ENCODE data around the gene HNRNPM.

Gene HNRNPM

DNA sequence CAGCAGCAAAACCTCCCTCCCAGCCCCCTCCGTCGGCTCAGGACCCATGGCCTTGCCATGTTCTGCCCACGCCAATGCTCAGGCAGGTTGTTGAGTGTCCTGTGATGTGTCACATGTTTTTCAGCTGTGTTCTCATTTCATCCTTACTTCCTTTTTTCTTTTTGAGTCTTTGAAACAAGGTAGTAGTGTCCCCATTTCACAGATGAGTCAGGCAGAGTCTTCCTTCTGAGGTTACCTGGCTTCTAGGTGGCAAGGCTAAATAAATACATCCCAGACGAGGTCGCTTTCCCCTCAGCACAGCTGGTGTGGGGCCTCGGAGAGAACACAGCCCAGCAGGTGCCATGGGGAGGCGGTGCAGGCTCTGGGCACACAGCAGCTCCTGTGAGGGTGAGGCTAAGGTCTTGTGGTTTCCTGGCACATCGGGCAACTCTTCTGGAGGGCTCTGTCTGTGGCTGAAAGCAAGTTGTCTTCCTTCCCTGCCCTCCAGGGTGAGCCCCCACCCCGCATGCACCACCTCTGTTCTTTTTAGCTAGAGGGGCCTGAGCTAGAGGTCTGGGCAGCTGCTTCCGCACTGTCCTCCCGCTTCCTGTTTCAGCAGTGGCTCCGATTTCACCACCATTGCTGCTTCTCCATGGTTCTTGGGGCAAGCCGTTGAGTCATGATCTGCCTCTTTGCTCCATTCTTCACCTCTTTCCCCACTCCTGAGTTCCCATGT lies 42.5 kb downstream of the HNRNPM start:
- peak; percentile 70 for DNase-seq

DNA sequence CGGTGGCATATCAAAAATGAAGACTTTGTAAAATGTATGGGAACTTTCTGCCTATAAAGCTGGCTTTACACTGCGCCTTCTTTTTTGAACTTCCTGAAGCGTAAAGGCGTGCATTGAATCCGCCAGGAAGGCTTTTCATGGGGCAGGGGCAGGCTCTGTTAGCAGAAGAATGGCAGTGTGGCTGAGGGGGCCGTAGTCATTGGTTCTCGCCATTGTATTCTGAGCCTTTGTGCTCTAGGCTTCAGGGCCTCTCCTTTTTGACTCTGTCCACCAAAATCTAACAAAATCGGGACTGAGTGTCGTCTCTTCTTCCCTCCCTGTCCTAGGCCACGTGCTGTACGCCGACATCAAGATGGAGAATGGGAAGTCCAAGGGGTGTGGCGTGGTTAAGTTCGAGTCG lies 43.6 kb downstream of the HNRNPM start:
- no peak for DNase-seq

DNA sequence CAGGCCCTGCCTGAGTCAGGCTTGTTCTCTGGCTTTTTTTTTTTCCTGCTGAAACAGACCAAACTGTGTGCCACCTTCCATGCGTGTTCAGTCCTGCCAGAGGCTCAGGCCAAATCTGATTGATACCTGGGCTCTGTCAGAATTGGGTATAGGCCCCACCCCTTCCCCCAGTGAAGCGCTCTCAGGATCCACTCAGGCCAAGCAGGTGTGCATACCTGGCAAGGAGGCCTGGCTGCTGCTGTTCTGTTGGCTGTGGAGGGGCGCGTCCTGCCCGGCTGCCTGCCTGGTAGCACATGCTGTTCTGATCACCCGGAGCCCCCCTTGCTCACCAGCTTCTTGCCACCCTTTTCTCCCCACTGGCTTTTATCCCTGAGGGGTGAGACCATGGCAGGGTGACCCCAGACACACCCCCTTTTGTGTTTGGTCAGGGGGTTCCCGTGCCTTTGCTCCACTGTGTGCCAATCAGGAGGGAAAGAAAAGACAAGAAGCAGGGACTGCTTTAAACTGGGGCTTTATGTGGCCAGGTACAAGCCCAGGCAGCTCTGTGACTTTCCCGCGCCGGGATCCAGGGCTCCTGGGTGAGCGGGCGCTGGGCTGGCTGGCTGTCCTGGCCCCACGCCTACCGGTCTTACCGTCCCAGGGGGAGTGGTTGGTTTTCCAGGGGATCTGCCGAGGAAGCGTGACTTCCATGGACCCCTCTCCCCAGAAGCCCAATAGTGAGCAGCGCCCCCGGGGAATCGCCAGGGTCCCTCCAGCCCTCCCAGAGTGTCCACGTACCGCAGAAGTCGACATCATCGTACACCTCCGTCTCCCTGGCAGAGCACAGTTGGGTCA lies 45.0 kb downstream of the HNRNPM start:
- DNase-seq, result no peak

DNA sequence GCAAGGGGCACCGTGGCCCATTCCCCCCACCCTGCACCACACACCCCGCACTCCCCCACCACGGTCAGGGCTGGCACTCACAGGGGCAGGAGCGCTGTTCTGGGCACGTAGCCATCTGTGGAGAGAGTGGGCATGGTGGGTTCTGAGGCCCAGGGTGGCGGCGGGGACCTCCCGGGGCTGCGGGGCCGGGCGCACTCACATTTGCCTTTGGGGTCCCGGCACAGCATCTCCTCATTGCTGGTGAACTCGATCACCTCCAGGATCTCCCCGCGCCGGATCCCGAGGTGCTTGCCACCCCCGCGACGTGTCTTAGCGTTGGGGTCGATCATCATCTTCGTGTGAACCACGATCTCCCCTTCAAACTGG lies 45.6 kb downstream of the HNRNPM start:
- DNase-seq, result no peak

DNA sequence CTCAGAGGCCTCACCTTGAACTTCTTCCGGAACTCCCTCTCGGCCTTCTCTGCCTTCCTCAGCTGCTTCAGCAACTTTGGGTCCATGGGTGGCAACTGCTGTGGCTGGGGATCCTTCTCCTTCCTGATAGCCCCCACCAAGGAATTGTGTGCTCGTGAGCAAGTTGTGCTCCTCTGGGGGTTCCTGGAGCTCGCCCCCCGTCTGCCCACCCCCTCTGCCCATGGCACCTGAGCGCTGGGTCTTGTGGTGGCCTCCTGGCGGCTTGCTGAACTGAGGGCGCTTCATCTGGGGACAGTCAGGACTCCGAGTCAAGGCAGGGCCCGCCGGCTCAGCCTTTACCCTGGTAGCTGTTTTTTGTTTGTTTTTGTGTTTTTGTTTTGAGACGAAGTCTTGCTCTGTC lies 46.1 kb downstream of the HNRNPM start:
- DNase-seq, result no peak

DNA sequence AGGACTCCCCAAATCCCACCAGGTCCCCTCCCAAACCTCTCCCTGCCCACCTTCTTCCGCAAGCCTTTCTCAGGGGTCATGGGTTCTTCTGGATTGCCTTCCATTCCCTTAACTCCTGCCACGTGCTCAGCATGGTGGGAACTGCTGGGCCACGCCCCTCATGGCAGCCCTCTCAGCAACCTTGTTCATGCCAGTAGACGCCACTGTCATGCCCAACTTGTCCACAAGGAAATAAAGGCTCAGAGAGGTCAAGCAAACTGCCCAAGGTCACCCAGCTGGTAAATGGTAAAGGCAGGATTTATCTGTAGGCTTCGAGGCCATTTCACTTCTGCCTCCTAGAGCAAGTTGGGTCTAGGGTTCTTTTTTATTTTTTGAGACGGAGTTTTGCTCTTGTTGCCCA lies 46.8 kb downstream of the HNRNPM start:
- DNase-seq, result no peak

DNA sequence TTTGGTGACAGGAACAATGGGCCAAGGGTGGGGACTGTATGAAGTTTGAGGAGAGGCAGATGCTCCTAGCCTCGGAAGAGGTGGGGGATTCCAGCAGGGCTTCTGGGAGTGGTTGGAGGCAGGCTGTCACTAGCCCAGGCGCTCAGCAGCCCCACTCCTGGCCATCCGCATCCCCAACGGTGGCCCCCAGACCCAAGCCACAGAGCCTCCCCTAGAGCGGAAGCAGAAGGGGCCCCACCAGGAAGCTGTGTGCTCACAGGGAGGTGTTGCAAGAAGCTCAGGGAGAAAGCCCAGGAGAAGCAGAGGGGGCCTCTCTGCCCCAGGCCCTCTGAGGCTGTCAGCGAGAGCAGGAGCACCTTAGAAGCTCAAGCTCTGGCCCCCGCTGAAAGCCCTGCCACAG lies 49.4 kb downstream of the HNRNPM start:
- DNase-seq, result no peak

DNA sequence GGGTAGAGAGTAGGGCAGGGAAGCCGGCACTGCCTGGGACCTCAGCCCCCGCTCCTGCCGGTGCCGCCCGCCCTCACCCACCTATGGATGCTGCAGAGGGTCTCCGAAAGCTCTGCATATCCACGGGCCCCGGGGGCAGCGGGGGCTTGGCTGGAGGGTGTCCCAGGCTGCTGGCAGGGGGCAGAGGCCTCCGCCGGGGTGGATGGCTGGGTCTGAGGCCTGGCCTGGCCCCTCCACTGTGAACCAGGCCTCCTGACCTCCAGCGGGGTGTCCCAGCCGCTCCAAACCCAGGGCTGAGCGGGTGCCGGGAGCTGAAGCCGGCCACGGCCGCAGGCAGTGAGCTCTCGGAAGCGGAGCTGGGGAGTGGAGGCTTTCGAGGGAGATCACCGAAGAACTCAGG lies 53.5 kb downstream of the HNRNPM start:
- no peak for DNase-seq

DNA sequence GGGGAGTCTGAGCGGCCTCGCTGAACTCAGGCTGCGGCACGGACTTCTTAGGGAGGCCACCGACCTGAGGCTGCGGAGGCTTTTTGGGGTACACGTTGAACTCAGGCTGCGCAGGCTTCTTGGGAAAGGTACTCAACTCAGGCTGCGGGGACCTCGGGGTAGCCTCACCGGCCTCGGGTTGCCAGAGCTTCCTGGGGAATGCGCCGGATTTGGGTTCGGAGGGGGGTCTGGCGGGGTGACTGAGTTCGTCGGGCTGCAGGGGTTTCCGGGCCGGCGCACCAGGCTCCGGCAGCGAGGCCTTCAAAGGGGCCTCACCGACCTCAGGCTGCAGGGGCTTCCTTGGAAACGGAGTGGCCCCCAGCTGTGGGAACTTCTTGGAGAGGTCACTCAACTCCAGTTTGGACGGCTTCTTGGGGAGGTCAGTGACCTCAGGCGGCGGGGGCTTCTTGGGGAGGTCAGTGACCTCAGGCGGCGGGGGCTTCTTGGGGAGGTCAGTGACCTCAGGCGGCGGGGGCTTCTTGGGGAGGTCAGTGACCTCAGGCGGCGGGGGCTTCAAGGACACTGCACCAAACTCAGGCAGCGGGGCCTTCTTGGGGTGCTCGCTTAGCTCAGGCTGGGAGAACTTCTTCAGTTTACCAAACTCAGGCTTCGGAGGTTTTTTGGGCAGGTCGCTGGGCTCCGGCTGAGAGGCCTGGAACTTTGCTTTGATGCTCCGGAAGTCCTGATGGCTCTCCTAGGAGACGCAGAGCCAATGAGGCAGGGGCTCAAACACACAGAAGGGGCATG lies 54.5 kb downstream of the HNRNPM start:
- no peak for DNase-seq

DNA sequence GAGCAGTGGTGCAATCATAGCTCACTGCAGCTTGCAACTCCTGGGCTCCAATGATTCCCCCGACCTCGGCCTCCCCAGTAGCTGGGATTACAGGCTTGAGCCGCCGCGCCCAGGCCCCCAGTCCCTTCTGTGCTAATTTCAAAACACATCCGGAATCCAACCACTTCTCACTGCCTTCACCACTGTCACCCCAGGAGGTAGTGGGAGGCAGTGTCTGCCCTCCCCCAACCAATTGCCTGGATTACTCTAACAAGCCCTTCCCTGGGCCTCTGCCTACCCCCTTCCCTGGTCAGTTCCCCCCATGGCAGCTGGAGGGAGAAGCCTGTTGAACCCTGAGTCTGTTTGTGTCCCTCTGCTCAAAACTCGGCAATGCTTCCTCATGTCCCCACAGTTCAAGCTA lies 55.4 kb downstream of the HNRNPM start:
- DNase-seq, result no peak

DNA sequence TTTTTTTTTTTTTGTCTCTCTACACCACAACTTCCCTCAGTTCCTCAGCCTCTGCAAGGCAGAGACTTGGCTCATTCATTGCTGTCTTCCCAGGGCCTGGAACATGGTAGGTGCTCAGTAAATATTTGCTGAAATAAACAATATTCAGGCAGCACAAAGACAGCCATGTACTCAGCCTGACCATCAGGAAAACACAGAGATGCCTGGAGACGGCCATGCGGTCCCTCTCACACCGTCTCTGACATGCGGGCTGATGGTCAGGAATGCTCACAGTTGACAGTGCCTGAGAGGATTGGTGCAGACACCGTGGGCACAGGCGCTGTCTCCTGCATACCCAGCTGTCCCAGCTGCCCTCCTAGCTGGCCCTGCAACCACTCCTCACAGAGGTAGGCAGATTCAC lies 56.7 kb downstream of the HNRNPM start:
- DNase-seq, result no peak

DNA sequence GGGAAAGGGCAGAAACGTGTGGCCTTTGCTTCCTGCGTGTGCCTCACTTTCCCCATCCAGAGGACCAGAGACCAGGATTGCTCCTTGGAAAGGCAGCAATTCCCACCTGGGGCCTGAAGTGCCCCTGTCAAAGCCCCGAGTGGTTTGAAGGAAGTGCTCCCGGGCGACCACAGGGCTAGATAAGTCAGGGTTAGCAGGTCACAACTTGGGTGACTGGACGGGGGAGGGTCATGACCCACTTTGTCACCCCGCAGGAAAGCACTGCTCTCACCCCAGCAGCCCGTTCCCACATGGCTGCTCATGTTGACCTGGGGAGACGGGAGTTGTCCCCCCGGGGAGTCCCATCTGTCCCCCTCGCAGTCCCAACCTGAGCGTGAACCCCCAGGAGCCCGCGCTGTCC lies 57.2 kb downstream of the HNRNPM start:
- no peak for DNase-seq

DNA sequence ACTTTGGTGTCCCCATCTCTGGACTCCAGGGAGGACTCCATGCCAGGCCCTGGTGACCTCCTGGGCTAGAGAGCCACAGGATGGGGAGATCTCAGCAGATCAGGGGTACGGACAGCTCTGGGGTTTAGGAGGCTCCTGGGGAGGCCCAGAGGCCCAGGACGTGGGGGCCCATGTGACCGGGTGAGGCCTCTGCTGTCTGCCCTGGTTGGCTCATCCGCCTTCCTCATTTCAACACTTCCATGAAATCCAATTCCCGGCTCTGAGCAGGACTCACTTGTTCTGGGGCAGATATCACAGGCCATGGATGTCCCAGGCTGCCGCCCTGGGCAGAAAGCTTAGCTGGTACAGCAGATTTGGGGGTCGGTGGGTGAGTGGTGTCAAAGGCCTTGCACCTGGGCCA lies 58.7 kb downstream of the HNRNPM start:
- no peak for DNase-seq

DNA sequence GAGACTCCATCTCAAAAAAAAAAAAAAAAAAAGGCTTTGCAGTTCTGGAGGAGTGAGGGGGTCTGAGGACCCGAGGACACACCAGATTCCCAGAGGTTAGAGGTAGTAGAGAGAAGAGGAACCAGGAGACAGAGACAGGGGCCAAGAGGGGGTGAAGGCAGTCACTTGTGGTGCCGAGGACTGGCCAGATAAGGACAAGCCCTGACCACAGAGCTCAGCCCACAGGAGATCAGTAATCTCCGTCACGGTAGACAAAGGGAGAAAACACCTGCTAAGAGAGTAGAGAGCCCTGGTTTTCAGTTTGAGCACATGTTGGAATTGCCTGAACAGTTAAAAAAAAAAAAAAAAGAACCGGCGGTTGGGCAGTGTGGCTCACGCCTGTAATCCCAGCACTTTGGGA lies 59.4 kb downstream of the HNRNPM start:
- no peak for DNase-seq

DNA sequence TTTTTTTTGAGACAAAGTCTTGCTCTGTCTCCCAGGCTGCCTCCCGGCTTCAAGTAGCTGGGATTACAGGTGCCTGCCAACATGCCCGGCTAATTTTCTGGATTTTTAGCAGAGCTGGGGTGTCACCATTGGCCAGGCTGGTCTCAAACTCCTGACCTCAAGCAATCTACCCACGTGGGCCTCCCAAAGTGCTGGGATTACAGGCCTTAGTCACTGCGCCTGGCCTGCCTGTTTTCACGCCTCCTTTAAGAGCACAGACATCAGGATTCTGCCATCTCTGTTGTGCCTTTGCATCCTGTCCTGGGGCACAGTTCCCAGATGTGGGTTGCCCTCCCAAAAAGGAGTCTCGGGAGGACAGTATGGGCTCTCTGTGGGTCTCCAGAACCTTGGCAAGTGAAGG lies 60.1 kb downstream of the HNRNPM start:
- no peak for DNase-seq

DNA sequence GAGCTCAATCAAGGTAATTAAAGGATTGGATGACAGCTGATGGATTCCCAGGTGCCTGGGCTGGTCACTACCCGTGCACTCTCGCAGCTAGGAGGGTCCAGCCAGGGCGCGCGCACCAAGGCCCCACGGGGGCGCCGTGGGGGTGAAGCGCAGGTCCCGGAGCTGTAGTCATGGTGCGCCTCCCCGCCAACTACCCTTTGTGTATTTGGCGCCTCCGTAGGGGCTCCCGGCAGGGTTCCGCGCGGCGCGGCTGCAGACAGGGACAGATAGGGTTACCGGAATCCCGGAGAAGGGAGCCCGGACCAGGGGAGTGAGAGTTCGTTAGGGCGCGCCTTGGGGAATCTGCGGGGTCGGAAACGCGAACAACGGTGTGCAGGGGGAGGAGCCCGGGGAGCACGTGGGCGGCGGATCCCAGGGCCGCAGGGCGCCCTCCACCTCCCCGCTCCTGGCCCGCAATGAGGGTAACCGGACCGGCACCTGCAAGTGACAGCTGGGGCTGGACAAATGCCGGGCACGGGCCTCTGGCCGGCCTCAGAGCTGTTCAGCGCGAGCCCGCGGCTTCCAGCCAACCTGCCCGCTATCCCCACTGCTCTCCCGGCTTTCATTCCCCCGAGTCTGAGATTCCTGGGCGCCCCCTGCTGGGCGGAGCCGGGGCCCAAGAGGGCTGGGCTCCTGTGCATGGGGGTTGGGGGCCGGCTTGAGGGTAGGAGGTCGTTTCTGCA lies 61.1 kb downstream of the HNRNPM start:
- DNase-seq, result peak; percentile 42

DNA sequence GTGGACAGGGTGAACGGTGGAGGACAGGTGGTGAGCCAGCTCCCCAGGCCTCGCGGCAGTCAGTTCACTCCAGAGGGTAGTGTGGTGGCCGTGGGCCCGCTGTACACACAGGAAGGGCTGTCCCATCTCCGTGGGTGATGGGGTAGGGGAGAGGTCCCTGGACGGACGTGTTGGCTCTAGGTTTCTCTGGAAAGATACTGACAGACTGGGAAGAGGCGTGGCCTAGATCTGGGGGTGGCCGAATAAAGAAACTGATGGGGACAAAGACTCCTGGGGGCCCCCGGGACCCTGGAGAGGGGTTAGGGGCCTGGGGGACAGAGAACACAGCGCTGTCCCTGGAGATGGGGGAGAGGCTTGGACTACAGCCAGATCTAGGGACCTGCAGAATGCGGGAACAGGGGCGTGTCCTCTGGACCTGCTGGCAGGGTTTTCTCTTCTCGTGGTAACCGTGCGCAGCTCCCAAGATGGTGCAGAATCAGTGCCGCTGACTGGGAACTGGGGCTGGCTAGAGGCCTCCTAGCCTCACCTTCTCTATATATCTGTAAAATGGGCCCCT lies 61.7 kb downstream of the HNRNPM start:
- no peak for DNase-seq

DNA sequence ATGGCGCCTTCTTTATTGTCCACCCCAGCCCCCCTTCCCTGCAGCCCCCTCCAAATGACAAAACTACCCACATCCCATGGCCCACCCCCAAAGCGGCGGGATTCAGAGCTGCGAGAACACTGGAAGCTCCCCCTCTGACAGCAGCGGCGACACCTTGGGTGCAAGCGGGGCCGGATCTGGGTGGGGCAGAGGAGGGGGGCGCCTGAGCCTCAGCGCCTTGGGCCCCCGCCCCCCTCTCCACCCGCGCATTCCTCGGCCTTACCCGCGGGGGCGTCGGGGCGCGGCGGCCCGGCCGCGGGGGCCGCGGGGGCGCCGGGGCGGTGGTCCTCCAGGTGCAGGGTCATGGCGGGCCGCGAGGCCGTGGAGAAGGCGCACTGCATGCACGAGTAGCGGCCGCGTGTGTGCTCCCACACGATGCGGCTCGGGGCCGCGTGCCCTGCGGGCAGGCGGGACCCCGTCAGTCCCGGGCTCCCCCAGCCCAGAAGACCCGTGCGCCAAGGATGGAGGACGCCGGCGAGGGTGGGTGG lies 65.9 kb downstream of the HNRNPM start:
- no peak for DNase-seq

DNA sequence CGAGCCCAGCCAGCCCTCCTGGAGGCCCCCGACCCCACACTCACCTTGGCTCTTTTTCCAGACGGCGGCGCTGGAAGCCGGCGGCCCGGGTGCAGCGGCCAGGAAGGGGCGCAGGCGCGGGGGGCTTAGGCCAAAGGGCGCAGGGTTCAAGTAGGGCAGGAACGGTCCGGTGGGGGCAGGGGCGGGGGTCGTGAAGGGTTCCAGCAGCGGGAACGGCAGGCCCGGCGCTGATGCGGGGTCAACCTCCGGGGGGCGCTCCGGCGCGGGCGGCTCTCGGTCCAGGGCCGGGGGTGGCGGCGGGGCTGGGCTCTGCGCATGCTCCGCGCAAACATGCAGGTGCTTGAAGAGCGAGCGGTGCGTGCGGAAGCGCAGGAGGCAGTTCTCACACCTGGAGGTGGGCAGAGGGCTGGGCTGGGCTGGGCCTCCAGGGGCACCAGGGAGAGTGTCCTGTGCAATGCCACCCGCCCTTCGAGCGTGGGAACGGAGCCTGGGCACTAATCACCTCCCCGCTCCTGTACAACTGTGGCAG lies 66.9 kb downstream of the HNRNPM start:
- DNase-seq, result no peak

DNA sequence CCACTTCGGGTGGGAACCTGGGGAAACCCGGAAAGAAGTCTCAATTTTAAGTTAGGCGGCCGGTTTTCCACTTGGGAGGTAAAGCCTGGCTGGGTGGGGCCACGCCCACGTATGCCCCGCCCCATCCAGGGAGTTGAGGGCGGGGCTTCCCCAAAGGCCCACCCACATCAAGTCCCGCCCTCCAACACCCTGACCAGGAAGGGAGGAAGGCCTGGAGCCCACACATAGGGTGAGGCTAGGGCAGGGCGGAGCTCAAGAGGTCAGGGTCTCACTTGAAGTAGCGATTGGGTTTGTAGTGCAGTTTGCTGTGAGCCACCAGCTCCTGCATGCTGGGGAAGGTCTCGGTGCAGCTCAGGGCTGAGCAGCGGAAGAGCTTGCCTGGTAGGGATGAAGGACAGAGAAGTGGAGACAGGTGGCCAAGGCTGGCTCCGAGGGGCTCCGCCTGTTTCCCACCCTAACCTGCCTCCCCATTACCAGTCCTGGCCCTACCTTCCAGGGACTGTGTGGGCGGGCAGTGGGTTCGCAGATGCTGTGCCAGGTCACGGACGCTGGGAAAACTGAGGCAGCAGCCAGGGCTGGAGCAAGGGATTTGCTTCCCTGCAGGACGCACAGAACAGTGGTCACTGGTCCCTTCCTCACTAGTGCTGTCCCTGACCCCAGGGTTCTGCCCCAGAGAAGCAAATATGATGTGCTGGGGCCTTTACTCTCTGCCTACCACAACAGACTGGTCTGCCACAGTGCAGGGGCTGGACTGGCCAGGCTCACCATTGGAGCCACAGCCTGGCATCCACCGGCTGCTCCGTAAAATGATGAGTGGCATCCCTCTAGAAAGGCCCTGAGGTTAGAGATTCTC lies 67.6 kb downstream of the HNRNPM start:
- DNase-seq, result peak; percentile 30

DNA sequence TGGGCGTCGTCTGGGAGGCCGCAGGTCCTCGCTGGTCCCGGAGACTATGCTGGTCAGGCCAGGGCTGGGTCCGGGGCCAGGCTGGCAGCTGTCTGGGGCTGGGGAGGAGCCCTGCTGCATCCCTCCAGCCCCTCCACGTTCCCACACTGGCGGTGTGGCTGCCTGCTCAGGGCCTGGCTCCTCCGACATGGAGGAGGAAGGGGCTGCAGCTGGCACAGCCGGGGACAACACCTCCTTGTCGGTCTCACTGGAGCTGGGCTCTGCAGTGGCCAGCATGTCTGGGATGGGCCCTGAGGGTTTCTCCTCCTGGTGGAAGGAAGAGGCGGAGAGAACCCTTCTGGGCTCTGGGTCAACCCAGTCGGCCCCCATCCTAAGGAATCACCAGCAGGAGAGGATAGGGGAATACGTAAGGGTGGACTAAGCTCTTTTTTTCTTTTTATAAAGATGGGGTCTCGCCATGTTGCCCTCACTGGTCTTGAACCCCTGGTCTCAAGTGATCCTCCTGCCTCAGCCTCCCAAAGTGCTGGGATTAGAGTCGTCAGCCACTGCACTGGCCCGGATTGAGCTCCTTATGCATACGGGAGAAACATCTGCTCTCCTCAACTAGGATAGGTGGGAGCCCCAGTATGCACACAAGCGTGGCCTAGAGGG lies 68.4 kb downstream of the HNRNPM start:
- DNase-seq, result no peak

Measured in stimulated activated CD4-positive, alpha-beta T cell treated with anti-CD3 and anti-CD28 coated beads, Interleukin-1b, Interleukin-23, amount 100 ng/mL, for 48 hours (primary cell).